Vagina (tissue), 2 donors: ENCODE data around the gene RGL2. TPM values are rescaled to one million over a fixed set of nuclear protein-coding genes. Genes with fewer than 3 reads are reported as not detected.

Experiments used
- DNase-seq, 2 donors: peaks; one replicate each; pipeline ENCODE4 v3.0.0-alpha.2; 2017; ENCODE audit errors: extremely low spot score in 2 of 2
- H3K27ac ChIP-seq: fragments of 200-600 bp; sonication (generic); one replicate; pipeline ENCODE4 v1.5.1; 2019
- H3K27me3 ChIP-seq: fragments of 200-600 bp; sonication (generic); one replicate; pipeline ENCODE4 v1.5.1; 2019
- H3K36me3 ChIP-seq, 2 donors: fragments of 200-600 bp; sonication (generic); one replicate each; pipeline ENCODE4 v1.5.1; 2017 to 2019
- H3K4me1 ChIP-seq: fragments of 200-600 bp; sonication (generic); one replicate; pipeline ENCODE4 v1.5.1; 2019
- H3K4me3 ChIP-seq, 2 donors: fragments of 200-600 bp; sonication (generic); 1 replicate in 1 of 2; 2 replicates in 1 of 2; pipeline ENCODE4 v1.5.1; 2016 to 2019
- H3K9me3 ChIP-seq: fragments of 200-600 bp; sonication (generic); one replicate; pipeline ENCODE4 v1.5.1; 2019
- POLR2A ChIP-seq, 2 donors: fragments of 450-650 bp; IDR thresholded peaks; one replicate each; pipeline ENCODE4 v1.6.1; 2017; ENCODE audit warnings: antibody characterized with exemption in 2 of 2, mild to moderate bottlenecking in 2 of 2, moderate library complexity in 2 of 2
- POLR2AphosphoS5 ChIP-seq, 2 donors: sonication (generic); formaldehyde crosslinking; IDR thresholded peaks; one replicate each; pipeline ENCODE4 v1.9.0; 2017; ENCODE audit warnings: antibody characterized with exemption in 2 of 2, mild to moderate bottlenecking in 2 of 2, low read depth in 1 of 2; ENCODE audit not compliant: insufficient read depth in 1 of 2
- intact Hi-C: fragments of 100-400 bp; cut with DNase I; formaldehyde crosslinking; loops from one replicate; pipeline ENCODE4 v1.15.1; 2023
- total RNA-seq: library from RNA; depleted of rRNA; stranded (reverse); fragments of >200 nt; gene quantifications from one replicate; pipeline ENCODE4 v1.2.3, GENCODE V29; 2016
- TF ChIP-seq, protein P1 (sequence below), 3 experiments: fragments of 450-650 bp in 2 of 3; fragments of 200-600 bp in 1 of 3; sonication (generic) in 1 of 3; IDR thresholded peaks; one replicate each; pipeline ENCODE4 v1.5.1; 2017 to 2019; ENCODE audit warnings: antibody characterized with exemption in 3 of 3, mild to moderate bottlenecking in 2 of 3, moderate library complexity in 2 of 3

Gene RGL2
- total RNA-seq, 1 donor from 2014 or later = 41.5 TPM

DNA sequence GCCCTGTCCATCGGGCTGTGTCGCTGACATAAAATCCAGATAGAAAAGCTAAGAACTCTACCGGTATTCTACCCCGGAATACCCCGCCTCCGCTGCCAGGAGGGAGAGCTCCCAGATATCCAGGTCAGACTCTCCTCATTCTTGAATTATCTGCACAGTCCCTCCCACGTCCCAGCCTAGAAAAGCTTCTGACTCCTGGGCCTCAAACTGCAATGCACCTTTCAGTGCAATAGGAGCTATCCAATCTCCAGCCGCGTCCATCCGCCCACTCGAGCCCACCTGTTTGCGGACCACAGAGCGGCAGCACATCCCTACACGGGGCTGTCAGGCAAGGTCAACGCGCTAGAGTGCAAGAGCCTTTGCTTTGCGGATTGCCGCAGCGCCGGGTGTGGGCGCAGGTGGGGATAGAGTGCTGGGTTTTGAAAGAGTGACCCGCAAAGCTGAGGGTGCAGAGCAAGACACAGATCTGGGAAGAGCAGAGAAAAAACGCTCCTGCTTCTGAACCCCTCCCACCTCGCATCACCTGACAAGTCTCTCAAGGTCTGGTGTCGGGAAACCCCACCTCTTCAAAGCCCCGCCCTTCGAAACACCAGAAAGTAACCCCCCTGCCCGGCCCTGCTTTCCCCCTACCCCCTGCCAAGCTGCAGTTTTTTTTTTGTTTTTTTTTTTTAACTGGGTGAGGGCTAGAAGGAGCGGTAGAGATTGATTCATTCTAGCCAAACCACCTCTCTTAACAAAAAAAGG lies 13.8 kb upstream of the RGL2 start:
- Histone ChIP-seq H3K4me3 (peak overlapping the region; percentile 73 to 93), H3K27ac (peak overlapping the region; percentile 99), H3K27me3 (no peaks in the 10 kb centered on the region), H3K36me3 (no peaks in the 10 kb centered on the region), H3K4me1 (peaks cover 52% of the 10 kb centered on the region), H3K9me3 (no peaks in the 10 kb centered on the region)
- DNase-seq = peak in 1 of 2 donors; percentile 92
- TF ChIP-seq POLR2AphosphoS5 (IDR thresholded peaks at IDR 0.05; ENCODE audit: insufficient read depth in 1 of 2, low read depth in 1 of 2) (peak; percentile 29 to 58), POLR2A (IDR thresholded peaks at IDR 0.05) (no peak)
- intact Hi-C loops = no loop called here

DNA sequence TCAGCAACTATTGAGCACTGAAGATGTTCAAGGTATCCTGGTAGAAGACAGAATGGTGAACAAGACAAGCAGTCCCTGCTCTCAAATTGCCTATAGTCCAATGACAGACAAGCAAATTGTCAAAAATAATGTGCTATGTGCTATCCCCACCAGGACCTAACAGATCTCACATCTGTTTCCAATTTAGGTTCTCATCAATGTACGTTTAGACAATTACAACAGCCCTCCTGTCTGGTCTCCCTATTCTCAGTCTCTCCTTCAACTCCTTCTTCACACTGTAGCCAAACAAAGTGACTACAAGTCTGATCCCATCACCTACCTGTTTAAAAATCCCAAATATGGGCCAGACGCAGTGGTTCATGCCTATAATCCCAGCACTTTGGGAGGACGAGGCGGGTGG lies 7.6 kb upstream of the RGL2 start:
- Histone ChIP-seq H3K36me3 (peaks cover 0 to 33% of the 10 kb centered on the region in 2 donors), H3K4me1 (peaks cover 6% of the 10 kb centered on the region), H3K9me3 (no peaks in the 10 kb centered on the region), H3K27ac (no peak overlapping the region), H3K4me3 (no peak overlapping the region), H3K27me3 (no peaks in the 10 kb centered on the region)
- TF ChIP-seq POLR2AphosphoS5 (IDR thresholded peaks at IDR 0.05; ENCODE audit: insufficient read depth in 1 of 2, low read depth in 1 of 2) (no peak), POLR2A (IDR thresholded peaks at IDR 0.05) (no peak)
- TF ChIP-seq, protein P1, sequence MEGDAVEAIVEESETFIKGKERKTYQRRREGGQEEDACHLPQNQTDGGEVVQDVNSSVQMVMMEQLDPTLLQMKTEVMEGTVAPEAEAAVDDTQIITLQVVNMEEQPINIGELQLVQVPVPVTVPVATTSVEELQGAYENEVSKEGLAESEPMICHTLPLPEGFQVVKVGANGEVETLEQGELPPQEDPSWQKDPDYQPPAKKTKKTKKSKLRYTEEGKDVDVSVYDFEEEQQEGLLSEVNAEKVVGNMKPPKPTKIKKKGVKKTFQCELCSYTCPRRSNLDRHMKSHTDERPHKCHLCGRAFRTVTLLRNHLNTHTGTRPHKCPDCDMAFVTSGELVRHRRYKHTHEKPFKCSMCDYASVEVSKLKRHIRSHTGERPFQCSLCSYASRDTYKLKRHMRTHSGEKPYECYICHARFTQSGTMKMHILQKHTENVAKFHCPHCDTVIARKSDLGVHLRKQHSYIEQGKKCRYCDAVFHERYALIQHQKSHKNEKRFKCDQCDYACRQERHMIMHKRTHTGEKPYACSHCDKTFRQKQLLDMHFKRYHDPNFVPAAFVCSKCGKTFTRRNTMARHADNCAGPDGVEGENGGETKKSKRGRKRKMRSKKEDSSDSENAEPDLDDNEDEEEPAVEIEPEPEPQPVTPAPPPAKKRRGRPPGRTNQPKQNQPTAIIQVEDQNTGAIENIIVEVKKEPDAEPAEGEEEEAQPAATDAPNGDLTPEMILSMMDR (IDR thresholded peaks at IDR 0.05) = no peak
- DNase-seq = no peak
- intact Hi-C loops = no loop called here

DNA sequence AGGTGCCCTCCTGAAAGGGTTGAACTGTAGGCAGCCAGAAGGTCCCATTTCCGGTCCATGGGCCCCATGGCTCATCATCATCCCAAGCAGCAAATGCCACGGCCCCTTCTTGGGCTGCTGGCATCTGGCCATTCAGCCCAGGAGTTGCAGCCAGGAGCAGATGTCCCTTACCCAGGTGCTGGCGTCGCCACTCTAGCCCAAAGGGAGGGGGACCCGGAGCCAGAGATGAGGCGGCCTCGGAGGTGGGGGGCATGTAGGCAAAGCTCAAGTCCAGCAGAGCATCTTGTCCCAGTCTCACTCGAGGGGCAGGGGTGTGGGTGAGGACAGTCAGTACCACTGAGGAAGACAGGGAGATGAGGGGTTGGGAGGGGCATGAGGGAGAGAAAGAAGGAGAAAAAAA lies 6.3 kb upstream of the RGL2 start:
- peaks cover 0 to 33% of the 10 kb centered on the region in 2 donors for H3K36me3 ChIP-seq
- H3K4me1 ChIP-seq = peaks cover 8% of the 10 kb centered on the region
- no peak for DNase-seq
- TF ChIP-seq, protein P1 (IDR thresholded peaks at IDR 0.05) = no peak
- TF ChIP-seq POLR2A (IDR thresholded peaks at IDR 0.05) (no peak), POLR2AphosphoS5 (IDR thresholded peaks at IDR 0.05; ENCODE audit: insufficient read depth in 1 of 2, low read depth in 1 of 2) (no peak)
- H3K4me3 ChIP-seq = no peak overlapping the region
- intact Hi-C loops = no loop called here
- no peak overlapping the region for H3K27ac ChIP-seq
- no peaks in the 10 kb centered on the region for H3K27me3 ChIP-seq
- H3K9me3 ChIP-seq = no peaks in the 10 kb centered on the region

DNA sequence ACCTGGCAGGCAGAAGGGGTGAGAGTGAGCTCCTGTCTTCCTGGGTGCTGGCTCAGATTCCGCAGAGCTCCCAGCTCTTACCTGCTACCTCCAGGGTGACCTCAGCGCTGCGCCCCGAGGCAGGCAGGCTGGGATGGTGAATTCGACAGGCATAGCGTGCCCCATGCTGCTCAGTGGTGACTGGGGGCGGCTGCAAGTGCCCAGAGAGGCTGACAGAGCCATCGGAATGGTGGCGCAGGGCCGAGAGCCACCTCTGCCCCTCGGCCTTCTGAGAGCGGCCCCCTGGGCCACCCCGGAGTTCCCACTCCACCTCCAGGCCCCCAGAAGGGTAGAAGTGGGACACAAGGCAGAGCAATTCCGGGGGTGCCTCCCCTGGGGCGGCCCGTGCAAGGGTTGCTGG lies 5.5 kb upstream of the RGL2 start:
- Histone ChIP-seq H3K27ac (no peak overlapping the region), H3K4me1 (peaks cover 12% of the 10 kb centered on the region), H3K9me3 (no peaks in the 10 kb centered on the region), H3K4me3 (no peak overlapping the region), H3K27me3 (no peaks in the 10 kb centered on the region), H3K36me3 (peaks cover 0 to 33% of the 10 kb centered on the region in 2 donors)
- TF ChIP-seq, protein P1 (IDR thresholded peaks at IDR 0.05) = no peak
- TF ChIP-seq POLR2AphosphoS5 (IDR thresholded peaks at IDR 0.05; ENCODE audit: insufficient read depth in 1 of 2, low read depth in 1 of 2) (no peak), POLR2A (IDR thresholded peaks at IDR 0.05) (no peak)
- intact Hi-C loops = no loop called here
- no peak for DNase-seq

DNA sequence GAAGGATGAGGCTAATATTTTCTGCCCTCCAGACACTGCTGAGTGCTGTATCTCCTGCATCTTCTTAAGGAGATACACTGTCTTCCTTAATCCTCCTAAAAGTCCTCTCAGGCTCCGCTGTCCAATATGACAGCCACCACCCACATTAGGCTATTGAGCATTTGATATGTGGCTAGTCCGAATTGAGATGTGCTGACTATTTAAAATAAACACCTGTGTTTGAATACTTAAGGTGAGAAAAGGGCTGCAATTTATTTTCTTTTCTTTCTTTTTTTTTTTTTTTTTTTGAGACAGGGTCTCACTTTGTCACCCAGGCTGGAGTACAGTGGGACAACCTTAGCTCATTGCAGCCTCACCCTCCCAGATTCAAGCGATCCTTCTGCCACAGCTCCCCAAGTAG lies 3.1 kb upstream of the RGL2 start:
- no peak overlapping the region for H3K27ac ChIP-seq
- no peak for TF ChIP-seq POLR2AphosphoS5 (IDR thresholded peaks at IDR 0.05; ENCODE audit: insufficient read depth in 1 of 2, low read depth in 1 of 2)
- TF ChIP-seq, protein P1 (IDR thresholded peaks at IDR 0.05) = no peak
- TF ChIP-seq POLR2A (IDR thresholded peaks at IDR 0.05) = no peak
- intact Hi-C loops = no loop called here
- DNase-seq = no peak
- no peak overlapping the region for H3K4me3 ChIP-seq
- peaks cover 0 to 33% of the 10 kb centered on the region in 2 donors for H3K36me3 ChIP-seq
- no peaks in the 10 kb centered on the region for H3K27me3 ChIP-seq
- no peaks in the 10 kb centered on the region for H3K9me3 ChIP-seq
- peaks cover 20% of the 10 kb centered on the region for H3K4me1 ChIP-seq
